ENCODE results near the gene SIX4.
A peak's percentile ranks its signal among the peaks of the same experiment; 100 is the strongest.

SIX4 gene

DNA sequence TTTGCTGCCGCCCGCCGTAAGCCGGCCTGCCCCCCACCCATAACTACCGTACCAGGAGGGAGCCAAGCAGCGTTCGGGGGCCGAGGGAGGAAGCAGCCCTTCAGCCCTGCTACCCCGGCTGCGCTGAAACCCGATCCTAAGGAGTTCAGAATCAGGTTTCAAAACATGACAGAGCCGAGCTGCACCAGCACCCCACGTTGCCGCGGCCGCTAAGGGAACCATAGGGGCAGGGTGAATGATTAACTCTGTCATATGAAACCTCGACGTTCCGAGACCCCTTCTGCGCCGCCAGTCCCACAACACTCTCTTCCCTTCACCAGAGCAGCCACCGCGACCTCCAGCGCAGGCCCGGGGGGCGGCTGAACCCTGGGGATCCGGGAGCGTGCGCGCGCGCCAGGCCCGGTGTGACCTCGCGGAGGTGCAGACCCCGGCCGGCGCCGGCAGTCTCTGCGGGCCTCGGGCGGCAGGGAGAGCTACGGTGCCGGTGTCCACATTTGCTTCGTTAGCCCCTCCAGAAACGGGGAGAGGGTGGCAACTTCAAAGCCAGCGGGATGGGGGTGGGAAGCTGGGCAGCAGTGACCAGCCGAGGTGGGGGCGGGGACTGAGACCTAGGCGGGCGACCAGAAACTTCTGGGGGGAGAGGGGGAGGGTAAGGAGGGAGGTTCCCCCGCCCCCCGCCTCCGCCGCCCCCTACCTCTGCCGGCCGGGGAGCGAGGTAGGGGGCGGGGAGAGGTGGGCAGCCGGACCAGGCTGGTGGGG lies 1.6 kb downstream of the SIX4 start:
- Histone ChIP-seq H3K79me2 (ENCODE audit: control insufficient read depth, low read length) (no peaks in the 10 kb centered on the region), H4K20me1 (ENCODE audit: control insufficient read depth, insufficient read depth, low read depth, low read length) (no peaks in the 10 kb centered on the region), H3K36me3 (ENCODE audit: control insufficient read depth, low read length) (no peaks in the 10 kb centered on the region), H3K9me3 (ENCODE audit: control insufficient read depth, insufficient read depth, low read length) (no peaks in the 10 kb centered on the region), H3K4me3 (ENCODE audit: low read length) (peak overlapping the region; percentile 93), H3K27ac (ENCODE audit: low read depth, low read length) (no peak overlapping the region), H3F3A (ENCODE audit: control insufficient read depth, insufficient read depth) (0 out of 2 replicates have a peak, but pooled peaks cover 6% of the 10 kb centered on the region), H3K4me2 (ENCODE audit: low read length) (peak overlapping the region; percentile 97), H3K9me2 (replicated peaks; ENCODE audit: control insufficient read depth, low read length) (no peaks in the 10 kb centered on the region), H3K4me1 (ENCODE audit: control insufficient read depth, low read length) (peaks cover 13% of the 10 kb centered on the region), H3K27me3 (ENCODE audit: control insufficient read depth, low read length) (peaks cover 17% of the 10 kb centered on the region)
- TF ChIP-seq, protein P1, sequence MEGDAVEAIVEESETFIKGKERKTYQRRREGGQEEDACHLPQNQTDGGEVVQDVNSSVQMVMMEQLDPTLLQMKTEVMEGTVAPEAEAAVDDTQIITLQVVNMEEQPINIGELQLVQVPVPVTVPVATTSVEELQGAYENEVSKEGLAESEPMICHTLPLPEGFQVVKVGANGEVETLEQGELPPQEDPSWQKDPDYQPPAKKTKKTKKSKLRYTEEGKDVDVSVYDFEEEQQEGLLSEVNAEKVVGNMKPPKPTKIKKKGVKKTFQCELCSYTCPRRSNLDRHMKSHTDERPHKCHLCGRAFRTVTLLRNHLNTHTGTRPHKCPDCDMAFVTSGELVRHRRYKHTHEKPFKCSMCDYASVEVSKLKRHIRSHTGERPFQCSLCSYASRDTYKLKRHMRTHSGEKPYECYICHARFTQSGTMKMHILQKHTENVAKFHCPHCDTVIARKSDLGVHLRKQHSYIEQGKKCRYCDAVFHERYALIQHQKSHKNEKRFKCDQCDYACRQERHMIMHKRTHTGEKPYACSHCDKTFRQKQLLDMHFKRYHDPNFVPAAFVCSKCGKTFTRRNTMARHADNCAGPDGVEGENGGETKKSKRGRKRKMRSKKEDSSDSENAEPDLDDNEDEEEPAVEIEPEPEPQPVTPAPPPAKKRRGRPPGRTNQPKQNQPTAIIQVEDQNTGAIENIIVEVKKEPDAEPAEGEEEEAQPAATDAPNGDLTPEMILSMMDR (IDR thresholded peaks at IDR 0.05; ENCODE audit: low read depth, low read length, poor library complexity, severe bottlenecking) = no peak
- TF ChIP-seq EZH2phosphoT487 (IDR thresholded peaks at IDR 0.05; ENCODE audit: borderline replicate concordance, low read length) = no peak

DNA sequence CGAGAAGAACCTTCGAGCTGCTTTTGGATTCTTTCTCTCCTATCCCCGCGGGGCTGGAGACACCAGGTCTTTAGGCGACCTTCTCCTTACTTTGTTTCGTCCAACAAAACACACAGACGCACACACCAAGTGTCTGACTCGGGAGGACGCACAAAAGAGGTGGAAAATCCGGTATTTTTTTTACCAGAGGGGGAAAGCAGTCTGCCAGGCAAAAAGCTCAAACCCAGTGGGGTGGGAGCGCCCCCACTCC lies 2.1 kb downstream of the SIX4 start:
- Histone ChIP-seq H3K36me3 (ENCODE audit: control insufficient read depth, low read length) (no peaks in the 10 kb centered on the region), H3K4me2 (ENCODE audit: low read length) (peak overlapping the region; percentile 97), H3F3A (ENCODE audit: control insufficient read depth, insufficient read depth) (0 out of 2 replicates have a peak, but pooled peaks cover 6% of the 10 kb centered on the region), H3K9me3 (ENCODE audit: control insufficient read depth, insufficient read depth, low read length) (no peaks in the 10 kb centered on the region), H3K9me2 (replicated peaks; ENCODE audit: control insufficient read depth, low read length) (no peaks in the 10 kb centered on the region), H3K79me2 (ENCODE audit: control insufficient read depth, low read length) (no peaks in the 10 kb centered on the region), H3K27me3 (ENCODE audit: control insufficient read depth, low read length) (peaks cover 17% of the 10 kb centered on the region), H3K27ac (ENCODE audit: low read depth, low read length) (no peak overlapping the region), H4K20me1 (ENCODE audit: control insufficient read depth, insufficient read depth, low read depth, low read length) (no peaks in the 10 kb centered on the region), H3K4me3 (ENCODE audit: low read length) (peak overlapping the region; percentile 93), H3K4me1 (ENCODE audit: control insufficient read depth, low read length) (peaks cover 13% of the 10 kb centered on the region)
- TF ChIP-seq, protein P1 (IDR thresholded peaks at IDR 0.05; ENCODE audit: low read depth, low read length, poor library complexity, severe bottlenecking) = no peak
- no peak for TF ChIP-seq EZH2phosphoT487 (IDR thresholded peaks at IDR 0.05; ENCODE audit: borderline replicate concordance, low read length)

DNA sequence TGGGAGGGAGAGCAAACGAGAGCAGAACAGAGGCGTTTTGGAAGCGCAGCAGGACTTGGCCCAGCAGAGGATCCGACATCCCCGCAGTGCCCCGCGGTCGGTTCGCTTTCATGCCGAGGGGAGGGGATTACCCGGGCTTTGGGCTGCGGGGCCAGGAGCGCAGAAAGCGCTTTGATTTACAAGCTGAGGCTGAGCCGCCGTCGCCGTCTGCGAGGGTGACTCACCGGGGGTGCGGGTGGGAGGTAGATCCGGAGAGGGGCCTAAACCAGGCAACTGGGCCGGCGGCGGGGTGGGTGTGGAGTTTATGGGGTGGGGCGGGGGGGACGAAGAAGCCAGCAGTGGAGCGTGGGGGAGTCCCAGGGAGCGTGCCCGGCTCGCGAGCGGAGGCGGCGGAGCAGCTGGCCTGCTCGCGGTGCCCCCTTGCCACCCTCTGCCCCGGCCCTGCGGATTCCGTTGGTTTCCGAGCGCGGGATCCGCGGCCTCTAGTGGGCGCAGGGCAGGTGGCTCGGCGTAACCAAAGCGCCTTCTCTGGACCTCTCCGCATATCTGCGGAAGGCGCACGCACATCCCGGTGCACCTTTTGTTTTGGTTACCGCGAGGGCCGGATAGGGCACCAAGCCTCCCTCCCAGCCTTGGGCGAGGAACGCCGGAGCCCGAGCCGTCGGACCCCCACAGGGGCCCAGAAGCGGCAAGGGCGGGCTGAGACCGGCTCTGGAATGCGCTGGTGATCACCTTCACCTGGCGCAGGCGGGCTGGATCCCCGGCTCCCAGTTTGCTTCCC lies 2.6 kb downstream of the SIX4 start:
- Histone ChIP-seq H3K9me2 (replicated peaks; ENCODE audit: control insufficient read depth, low read length) (no peaks in the 10 kb centered on the region), H3K27ac (ENCODE audit: low read depth, low read length) (no peak overlapping the region), H4K20me1 (ENCODE audit: control insufficient read depth, insufficient read depth, low read depth, low read length) (no peaks in the 10 kb centered on the region), H3K4me3 (ENCODE audit: low read length) (peak overlapping the region; percentile 93), H3K79me2 (ENCODE audit: control insufficient read depth, low read length) (no peaks in the 10 kb centered on the region), H3K4me2 (ENCODE audit: low read length) (peak overlapping the region; percentile 97), H3K36me3 (ENCODE audit: control insufficient read depth, low read length) (no peaks in the 10 kb centered on the region), H3K9me3 (ENCODE audit: control insufficient read depth, insufficient read depth, low read length) (no peaks in the 10 kb centered on the region), H3F3A (ENCODE audit: control insufficient read depth, insufficient read depth) (0 out of 2 replicates have a peak, but pooled peaks cover 6% of the 10 kb centered on the region), H3K27me3 (ENCODE audit: control insufficient read depth, low read length) (peaks cover 17% of the 10 kb centered on the region), H3K4me1 (ENCODE audit: control insufficient read depth, low read length) (peaks cover 13% of the 10 kb centered on the region)
- TF ChIP-seq EZH2phosphoT487 (IDR thresholded peaks at IDR 0.05; ENCODE audit: borderline replicate concordance, low read length) = no peak
- TF ChIP-seq, protein P1 (IDR thresholded peaks at IDR 0.05; ENCODE audit: low read depth, low read length, poor library complexity, severe bottlenecking) = no peak
